Lung (tissue), 12 donors: ENCODE measurements around the gene SLC18A3. TPM values are rescaled to one million over a fixed set of nuclear protein-coding genes. Genes with fewer than 3 reads are reported as not detected.

Experiments
- ATAC-seq: fragments of 200-7000 bp; cut with Tn5 transposase; one replicate; pipeline ENCODE4 v1.9.1; 2020; ENCODE audit warnings: moderate number of reproducible peaks; ENCODE audit not compliant: insufficient read depth, low FRiP score
- DNase-seq, 3 donors: peaks; one replicate each; pipeline ENCODE4 v3.0.0-alpha.2; 2013 to 2017
- H3K27ac ChIP-seq, 2 donors: one replicate each; pipeline ENCODE4 v1.5.1; 2013; ENCODE audit warnings: mild to moderate bottlenecking in 2 of 2, moderate library complexity in 2 of 2, control low read depth in 1 of 2, inconsistent platforms in 1 of 2, low read depth in 1 of 2, low read length in 1 of 2
- H3K27me3 ChIP-seq, 3 donors: one replicate each; pipeline ENCODE4 v1.5.1; 2013; ENCODE audit warnings: low read length in 2 of 3; ENCODE audit not compliant: control insufficient read depth in 3 of 3, insufficient read depth in 3 of 3
- H3K36me3 ChIP-seq, 4 donors: one replicate each; pipeline ENCODE4 v1.5.1; 2013; ENCODE audit warnings: low read length in 4 of 4, mild to moderate bottlenecking in 1 of 4, moderate library complexity in 1 of 4; ENCODE audit not compliant: control insufficient read depth in 4 of 4, insufficient read depth in 4 of 4
- H3K4me1 ChIP-seq, 5 donors: one replicate each; pipeline ENCODE4 v1.5.1; 2013; ENCODE audit warnings: low read length in 5 of 5, mild to moderate bottlenecking in 2 of 5, moderate library complexity in 1 of 5; ENCODE audit not compliant: control insufficient read depth in 5 of 5, insufficient read depth in 5 of 5
- H3K4me3 ChIP-seq: one replicate; pipeline ENCODE4 v1.5.1; 2013; ENCODE audit warnings: mild to moderate bottlenecking, control low read depth, moderate library complexity
- H3K9ac ChIP-seq, 2 donors: one replicate each; pipeline ENCODE4 v1.5.1; 2013; ENCODE audit warnings: low read length in 2 of 2, control low read depth in 1 of 2; ENCODE audit not compliant: insufficient read depth in 1 of 2
- H3K9me3 ChIP-seq, 4 donors: one replicate each; pipeline ENCODE4 v1.5.1; 2013; ENCODE audit warnings: low read length in 3 of 4, mild to moderate bottlenecking in 1 of 4, moderate library complexity in 1 of 4; ENCODE audit not compliant: control insufficient read depth in 4 of 4, insufficient read depth in 3 of 4
- WGBS, 2 donors: extraction: QIAGEN DNeasy Blood & Tissue Kit; methylation state at CpG; one replicate each; pipeline ENCODE4 v1.1.7; 2013; 5-methylcytosine and 5-hydroxymethylcytosine counted together
- polyA plus RNA-seq, 2 donors: library from polyadenylated mRNA; stranded (reverse); fragments of 200-250 nt; gene quantifications; one replicate each; pipeline ENCODE4 v1.2.1, GENCODE V29; 2013
- total RNA-seq, 2 donors: library from RNA; depleted of rRNA in 1 of 2; stranded (reverse); fragments of >200 nt in 1 of 2; gene quantifications; one replicate each; pipeline ENCODE4 v1.2.1, GENCODE V29; 2014 to 2021
- TF ChIP-seq, protein P1 (sequence below): IDR thresholded peaks from 2 replicates; pipeline ENCODE4 v1.5.1; 2012; ENCODE audit warnings: mild to moderate bottlenecking; ENCODE audit errors: control extremely low read depth, extremely low read depth
- donor health status: control.
- donor health status: control.
- donor health status: Bipolar disorder and iron deficiency.
- donor health status: healthy.
- donor health status: DM: yes; HTN: yes; CAD: no.

Gene SLC18A3
- total and polyA plus RNA-seq, 4 donors = not detected

DNA sequence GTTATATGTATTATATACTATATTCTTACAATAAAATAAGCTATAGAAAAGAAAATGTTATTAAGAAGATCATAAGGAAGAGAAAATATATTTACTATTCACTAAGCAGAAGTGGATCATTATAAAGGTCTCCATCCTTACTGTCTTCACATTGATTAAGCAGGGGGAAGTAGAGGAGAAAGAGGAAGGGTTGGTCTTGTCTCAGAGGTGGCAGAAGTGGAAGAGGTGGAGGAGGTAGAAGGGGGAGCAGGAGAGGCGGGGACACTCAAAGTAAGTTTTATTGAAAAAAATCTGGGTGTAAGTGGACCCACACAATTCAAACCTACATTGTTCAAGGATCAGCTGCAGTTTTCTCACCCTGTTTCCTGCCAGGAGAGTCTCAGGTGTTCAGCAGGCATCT is 42.3 kb upstream of the SLC18A3 start:
- 78 to 87% methylated on average over 1 of the region's 1 CpG for WGBS, 2 donors
- ATAC-seq = no peak
- DNase-seq = no peak

DNA sequence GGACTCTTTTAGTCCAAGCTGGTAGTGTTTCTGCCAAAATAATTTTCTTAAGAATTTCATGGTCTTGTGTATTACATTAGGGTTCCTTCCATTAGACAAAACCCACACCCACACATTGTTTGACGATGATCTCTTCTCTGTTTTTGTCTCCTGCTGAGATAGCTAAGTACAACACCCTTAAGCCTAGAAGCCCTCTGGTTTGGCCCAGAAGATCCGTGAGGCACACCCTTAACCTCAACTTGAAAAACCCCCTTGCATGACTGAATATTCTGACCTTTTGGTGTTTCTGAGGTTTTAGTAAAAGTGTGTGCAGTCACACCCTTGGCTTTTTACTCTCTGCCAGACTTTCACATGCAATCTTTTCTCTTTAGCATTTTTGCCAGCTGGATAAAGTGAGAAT is 41.9 kb upstream of the SLC18A3 start:
- 64 to 70% methylated on average over 2 of the region's 2 CpGs for WGBS, 2 donors
- Histone ChIP-seq H3K9ac (no peak overlapping the region), H3K36me3 (no peaks in the 10 kb centered on the region), H3K27ac (no peak overlapping the region), H3K9me3 (peaks cover 0 to 9% (median 0%) of the 10 kb centered on the region in 4 donors), H3K4me1 (no peaks in the 10 kb centered on the region), H3K27me3 (peaks cover 0 to 2% (median 0%) of the 10 kb centered on the region in 3 donors), H3K4me3 (no peak overlapping the region)
- TF ChIP-seq, protein P1, sequence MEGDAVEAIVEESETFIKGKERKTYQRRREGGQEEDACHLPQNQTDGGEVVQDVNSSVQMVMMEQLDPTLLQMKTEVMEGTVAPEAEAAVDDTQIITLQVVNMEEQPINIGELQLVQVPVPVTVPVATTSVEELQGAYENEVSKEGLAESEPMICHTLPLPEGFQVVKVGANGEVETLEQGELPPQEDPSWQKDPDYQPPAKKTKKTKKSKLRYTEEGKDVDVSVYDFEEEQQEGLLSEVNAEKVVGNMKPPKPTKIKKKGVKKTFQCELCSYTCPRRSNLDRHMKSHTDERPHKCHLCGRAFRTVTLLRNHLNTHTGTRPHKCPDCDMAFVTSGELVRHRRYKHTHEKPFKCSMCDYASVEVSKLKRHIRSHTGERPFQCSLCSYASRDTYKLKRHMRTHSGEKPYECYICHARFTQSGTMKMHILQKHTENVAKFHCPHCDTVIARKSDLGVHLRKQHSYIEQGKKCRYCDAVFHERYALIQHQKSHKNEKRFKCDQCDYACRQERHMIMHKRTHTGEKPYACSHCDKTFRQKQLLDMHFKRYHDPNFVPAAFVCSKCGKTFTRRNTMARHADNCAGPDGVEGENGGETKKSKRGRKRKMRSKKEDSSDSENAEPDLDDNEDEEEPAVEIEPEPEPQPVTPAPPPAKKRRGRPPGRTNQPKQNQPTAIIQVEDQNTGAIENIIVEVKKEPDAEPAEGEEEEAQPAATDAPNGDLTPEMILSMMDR = no peak
- DNase-seq (no peak), ATAC-seq (no peak)

More for the DNA sequence above, 42.3 kb upstream of the SLC18A3 start:
- TF ChIP-seq, protein P1 = no peak
- Histone ChIP-seq H3K9me3 (peaks cover 0 to 9% (median 0%) of the 10 kb centered on the region in 4 donors), H3K9ac (no peak overlapping the region), H3K4me3 (no peak overlapping the region), H3K27ac (no peak overlapping the region), H3K36me3 (no peaks in the 10 kb centered on the region), H3K4me1 (no peaks in the 10 kb centered on the region), H3K27me3 (peaks cover 0 to 2% (median 0%) of the 10 kb centered on the region in 3 donors)

DNA sequence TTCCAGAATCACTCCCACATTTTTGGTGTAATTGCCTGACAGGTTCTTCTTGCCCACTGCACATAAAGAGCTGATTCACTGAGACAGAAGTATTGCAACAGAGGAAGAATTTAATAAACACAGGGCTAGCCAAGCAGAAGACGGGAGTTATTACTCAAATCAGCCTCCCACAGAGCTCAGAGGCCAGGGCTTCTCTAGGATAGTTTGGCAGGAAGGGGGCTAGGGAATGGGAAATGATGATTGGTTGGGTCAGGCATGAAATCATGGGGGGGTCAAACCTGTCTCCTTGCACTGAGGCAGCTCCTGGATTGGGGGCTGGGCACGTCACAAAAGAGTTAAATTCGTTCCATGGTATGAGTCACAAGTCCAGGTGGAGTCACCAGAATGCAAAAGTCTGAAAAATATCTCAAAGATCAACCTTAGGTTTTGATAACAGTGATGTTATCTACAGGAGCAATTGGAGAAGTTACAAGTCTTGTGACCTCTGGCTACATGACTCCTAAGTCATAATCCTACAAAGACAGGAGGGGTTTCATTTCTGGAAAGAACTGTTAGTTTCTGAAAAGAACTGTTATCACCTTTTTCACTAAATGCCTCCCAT is 41.0 kb upstream of the SLC18A3 start:
- no peaks in the 10 kb centered on the region for H3K36me3 ChIP-seq
- no peak overlapping the region for H3K27ac ChIP-seq
- peaks cover 0 to 2% (median 0%) of the 10 kb centered on the region in 3 donors for H3K27me3 ChIP-seq
- peaks cover 0 to 9% (median 0%) of the 10 kb centered on the region in 4 donors for H3K9me3 ChIP-seq
- no peaks in the 10 kb centered on the region for H3K4me1 ChIP-seq
- DNase-seq (no peak), ATAC-seq (peak; percentile 12)
- H3K4me3 ChIP-seq = no peak overlapping the region
- TF ChIP-seq, protein P1 = no peak
- no peak overlapping the region for H3K9ac ChIP-seq
- WGBS, 2 donors = 62 to 69% methylated on average over 3 of the region's 3 CpGs

- Histone ChIP-seq H3K9ac (no peak overlapping the region), H3K4me3 (no peak overlapping the region), H3K27me3 (peaks cover 0 to 2% (median 0%) of the 10 kb centered on the region in 3 donors), H3K27ac (no peak overlapping the region), H3K4me1 (no peaks in the 10 kb centered on the region), H3K36me3 (no peaks in the 10 kb centered on the region), H3K9me3 (peaks cover 0 to 9% (median 0%) of the 10 kb centered on the region in 4 donors)
- TF ChIP-seq, protein P1 = no peak
- no peak for ATAC-seq
- DNase-seq = peak in 1 of 3 donors; percentile 32
- 44 to 53% methylated on average over 2 of the region's 2 CpGs for WGBS, 2 donors
These were observed 38.7 kb upstream of the SLC18A3 start for GRCh38 chr10:49571388-49571787.
